Occipital lobe (tissue), 2 donors: ENCODE results near the gene SOX2. TPM values are rescaled to one million over a fixed set of nuclear protein-coding genes. Genes with fewer than 3 reads are reported as not detected.
A peak's percentile ranks its signal among the peaks of the same experiment; 100 is the strongest.

Experiments used
- DNase-seq: peaks from one replicate; lab custom pipeline; 2025; lab: John Stamatoyannopoulos, UW
- total RNA-seq: library from RNA; depleted of rRNA; stranded (reverse); fragments of >200 nt; gene quantifications from one replicate; pipeline ENCODE4 v1.2.3, GENCODE V29; 2014

The SOX2 gene
- 78.0 TPM for total RNA-seq

DNA sequence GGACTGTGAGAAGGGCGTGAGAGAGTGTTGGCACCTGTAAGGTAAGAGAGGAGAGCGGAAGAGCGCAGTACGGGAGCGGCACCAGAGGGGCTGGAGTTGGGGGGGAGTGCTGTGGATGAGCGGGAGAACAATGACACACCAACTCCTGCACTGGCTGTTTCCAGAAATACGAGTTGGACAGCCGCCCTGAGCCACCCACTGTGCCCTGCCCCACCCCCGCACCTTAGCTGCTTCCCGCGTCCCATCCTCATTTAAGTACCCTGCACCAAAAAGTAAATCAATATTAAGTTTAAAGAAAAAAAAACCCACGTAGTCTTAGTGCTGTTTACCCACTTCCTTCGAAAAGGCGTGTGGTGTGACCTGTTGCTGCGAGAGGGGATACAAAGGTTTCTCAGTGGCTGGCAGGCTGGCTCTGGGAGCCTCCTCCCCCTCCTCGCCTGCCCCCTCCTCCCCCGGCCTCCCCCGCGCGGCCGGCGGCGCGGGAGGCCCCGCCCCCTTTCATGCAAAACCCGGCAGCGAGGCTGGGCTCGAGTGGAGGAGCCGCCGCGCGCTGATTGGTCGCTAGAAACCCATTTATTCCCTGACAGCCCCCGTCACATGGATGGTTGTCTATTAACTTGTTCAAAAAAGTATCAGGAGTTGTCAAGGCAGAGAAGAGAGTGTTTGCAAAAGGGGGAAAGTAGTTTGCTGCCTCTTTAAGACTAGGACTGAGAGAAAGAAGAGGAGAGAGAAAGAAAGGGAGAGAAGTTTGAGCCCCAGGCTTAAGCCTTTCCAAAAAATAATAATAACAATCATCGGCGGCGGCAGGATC, at the start of gene SOX2:
TSS of gene SOX2 (plus strand) at position 601 of the 811 bp plus-strand sequence. CDS start 436 bp downstream, outside the sequence.
- DNase-seq: peak; percentile 80

DNA sequence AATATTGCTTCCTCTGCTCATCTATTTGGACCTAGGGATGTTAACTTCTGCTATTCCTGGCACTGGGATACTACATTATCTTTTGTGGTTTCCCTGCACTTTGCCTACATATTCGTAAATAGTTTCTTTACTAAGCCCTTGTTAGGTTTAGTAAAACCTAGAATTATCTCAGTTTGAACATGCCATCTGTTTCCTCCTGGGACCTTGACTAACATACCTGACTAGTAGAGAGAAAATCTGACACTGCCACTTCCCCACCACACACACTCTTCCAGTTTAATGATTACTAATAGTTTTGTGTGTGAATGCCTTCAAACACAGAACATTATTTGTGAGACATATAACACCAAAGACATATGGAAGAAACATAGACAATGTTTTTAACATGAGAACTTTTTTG, 28.2 kb upstream of the SOX2 start:
- DNase-seq: no peak

DNA sequence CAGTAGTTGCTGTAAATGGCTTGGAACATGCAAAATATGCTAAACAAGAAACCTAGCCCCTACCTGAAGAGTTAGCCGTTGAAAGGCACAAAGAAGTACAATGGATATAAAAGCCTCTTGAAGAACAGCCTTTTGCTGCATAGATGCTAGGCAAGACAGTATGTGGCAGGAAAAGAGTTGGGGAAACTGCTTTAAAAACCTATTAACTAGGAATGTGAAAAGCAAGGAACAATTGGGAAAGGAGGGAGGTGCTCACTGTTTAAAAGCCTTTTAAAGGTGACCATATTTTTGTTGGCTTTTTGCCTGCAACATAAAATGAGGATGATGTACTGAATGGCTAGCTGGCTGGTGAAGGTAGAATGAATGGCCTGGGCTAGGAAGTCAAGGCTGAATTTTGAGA, 24.5 kb upstream of the SOX2 start:
- no peak for DNase-seq

DNA sequence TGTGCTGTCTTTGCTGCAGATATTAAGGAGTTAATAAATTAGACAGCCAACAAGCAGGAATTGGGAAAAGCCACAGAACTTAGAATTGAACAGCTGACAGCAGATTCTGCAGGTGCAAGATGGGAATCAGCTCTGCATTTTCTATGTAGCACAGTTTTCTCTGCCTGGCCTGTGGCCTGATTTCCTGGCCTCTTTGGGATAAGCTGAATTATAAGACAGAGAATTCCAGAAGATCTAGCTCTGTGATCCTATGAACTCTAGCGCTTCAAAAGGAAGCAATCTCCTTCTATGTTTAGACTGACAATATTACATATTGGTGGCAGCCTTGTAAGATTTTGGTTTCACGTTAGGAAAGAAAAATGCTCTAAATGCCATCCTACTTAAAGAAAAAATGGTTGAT, 24.0 kb upstream of the SOX2 start:
- no peak for DNase-seq

DNA sequence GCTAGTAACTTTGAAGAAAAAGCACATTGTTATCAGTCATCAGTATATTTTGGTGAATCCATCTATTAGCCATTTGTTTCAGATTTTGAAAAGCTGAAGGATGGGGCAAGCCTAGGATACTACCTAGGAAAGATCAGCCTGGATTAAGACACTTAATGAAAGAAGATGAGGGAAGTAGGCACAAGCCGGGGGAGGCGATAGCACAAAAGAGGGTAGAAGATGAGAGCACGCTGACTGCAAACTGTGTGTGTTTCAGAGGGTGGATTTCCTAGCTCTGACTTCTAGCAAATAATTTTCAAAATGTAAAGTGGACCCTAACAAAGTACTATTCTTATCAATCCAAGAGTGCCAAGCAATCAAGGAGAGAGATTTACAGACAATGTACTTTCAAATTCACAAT, 22.2 kb upstream of the SOX2 start:
- DNase-seq: no peak

DNA sequence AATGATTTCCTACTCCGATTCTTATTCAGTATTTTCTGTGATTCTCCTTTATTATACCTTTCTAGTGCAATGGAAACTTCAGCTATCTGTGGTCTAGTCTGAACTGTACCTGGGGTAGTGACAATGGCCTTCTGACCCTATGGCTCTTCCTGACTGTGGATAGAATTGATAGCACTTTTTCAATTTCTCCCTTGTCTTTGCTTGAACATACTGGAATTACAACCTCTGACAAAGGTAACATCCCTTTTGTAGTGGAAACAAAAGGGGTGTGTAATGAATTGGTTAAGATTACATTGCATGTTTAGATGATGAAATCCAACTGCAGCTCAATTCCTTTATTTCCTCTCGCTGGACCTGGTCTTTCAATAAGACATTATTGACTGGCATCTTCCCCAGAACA, 21.0 kb upstream of the SOX2 start:
- no peak for DNase-seq

- DNase-seq: no peak
These were observed 19.8 kb upstream of the SOX2 start for GRCh38 chr3:181691901-181692300.

DNA sequence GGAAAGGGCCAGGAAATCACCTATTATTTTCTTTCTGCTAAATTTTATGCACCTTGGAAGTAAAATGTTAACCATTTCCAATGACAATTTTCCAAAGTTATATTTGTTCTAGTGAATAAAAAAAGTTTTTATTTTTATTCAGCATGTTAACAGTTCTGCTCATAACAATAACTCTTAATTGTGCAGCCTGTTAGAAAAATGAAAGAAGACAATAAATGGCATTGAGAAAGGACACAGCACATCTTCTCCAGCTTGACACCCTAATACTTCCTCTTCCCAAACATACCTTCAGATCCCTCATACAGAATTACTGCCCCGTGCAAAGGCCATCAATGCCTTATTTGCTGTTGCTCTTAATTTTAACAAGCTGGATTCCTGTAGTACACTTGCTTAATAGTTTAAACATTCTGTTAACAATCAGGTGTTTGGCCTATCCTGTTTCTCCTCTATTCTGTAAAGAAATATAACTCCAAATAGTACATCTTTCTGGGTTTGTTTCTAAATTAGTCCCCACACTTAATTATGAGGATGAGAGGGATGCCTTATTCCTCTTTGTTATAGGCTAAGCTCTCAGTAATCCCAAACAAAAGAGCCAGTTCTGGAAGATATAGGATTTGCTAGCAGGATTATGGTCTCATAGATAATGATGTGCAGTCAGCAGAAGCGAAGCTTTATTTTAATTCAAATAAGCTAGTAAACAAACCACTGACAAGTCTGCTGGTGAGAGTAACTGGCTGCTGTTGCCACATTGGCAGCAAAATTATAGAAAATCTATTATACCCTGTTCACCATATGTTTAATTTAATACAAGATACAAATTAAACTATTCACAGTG, 19.2 kb upstream of the SOX2 start:
- no peak for DNase-seq

DNA sequence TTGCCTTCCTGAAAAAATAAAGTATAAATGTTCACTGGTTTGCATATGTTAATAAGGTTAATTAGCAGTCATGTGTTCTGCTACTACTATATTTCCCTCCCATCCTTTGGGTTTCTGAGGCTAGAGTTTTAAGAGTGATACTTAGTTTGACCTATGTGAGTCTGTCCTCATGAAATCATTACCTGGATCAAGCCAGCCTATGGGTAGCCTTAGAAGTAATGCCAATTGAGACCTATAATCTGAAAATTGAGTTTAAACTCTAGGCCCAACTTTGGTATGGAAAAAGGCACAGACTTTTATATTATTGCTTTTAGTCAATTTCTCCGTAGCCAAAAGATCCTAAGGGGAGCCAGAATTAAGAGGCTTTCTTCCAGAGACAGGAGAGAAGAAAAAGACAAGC, 18.4 kb upstream of the SOX2 start:
- DNase-seq: no peak

- peak; percentile 40 for DNase-seq
These were observed 16.7 kb upstream of the SOX2 start for GRCh38 chr3:181694805-181695660.

DNA sequence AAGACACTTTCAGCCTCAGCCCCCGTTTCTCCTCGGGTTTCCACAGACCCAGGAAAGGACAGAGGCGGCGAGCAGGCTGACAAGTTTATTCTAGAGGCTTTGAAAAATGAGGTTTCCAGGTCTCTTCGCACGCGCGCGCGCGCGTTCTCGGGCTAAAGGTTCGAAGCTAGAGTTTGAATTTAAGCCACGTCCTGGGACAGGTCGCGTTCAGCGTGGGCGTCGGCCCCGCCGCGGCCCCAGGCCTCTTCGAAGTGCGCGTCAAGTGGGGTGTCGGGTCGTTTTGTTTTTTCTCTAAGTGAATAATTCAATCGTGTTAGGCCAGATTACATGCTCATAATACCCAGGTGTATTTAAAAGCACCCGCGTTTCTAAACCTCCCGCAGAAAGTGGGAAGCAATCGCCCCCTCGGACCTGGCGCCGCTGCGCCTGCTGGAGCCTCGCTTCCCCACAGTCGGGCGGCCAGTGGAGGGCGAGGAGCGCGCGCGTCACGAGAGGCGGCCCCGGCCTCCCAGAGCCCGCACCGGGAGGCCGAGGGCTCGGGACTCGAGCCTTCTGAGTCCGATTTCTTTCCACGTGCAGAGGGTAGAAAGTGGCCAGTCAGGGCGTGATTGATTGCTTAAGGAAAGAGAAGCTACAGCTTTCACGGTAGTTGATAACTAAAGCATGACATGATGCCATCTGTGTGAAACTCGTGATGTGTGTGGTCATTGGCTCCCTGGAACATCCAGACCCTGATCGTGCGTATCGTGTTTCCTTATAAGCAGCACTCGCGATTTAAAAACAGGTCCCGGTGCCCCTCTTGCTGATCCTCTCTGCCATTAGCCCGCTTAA, 15.8 kb upstream of the SOX2 start:
- no peak for DNase-seq

GRCh38 chr3:181696626-181697230, 15.0 kb upstream of the SOX2 start:
- no peak for DNase-seq

GRCh38 chr3:181698263-181698954, 13.3 kb upstream of the SOX2 start:
- DNase-seq: no peak

- DNase-seq: peak; percentile 32
These were observed 12.4 kb upstream of the SOX2 start for GRCh38 chr3:181699171-181699903.

DNA sequence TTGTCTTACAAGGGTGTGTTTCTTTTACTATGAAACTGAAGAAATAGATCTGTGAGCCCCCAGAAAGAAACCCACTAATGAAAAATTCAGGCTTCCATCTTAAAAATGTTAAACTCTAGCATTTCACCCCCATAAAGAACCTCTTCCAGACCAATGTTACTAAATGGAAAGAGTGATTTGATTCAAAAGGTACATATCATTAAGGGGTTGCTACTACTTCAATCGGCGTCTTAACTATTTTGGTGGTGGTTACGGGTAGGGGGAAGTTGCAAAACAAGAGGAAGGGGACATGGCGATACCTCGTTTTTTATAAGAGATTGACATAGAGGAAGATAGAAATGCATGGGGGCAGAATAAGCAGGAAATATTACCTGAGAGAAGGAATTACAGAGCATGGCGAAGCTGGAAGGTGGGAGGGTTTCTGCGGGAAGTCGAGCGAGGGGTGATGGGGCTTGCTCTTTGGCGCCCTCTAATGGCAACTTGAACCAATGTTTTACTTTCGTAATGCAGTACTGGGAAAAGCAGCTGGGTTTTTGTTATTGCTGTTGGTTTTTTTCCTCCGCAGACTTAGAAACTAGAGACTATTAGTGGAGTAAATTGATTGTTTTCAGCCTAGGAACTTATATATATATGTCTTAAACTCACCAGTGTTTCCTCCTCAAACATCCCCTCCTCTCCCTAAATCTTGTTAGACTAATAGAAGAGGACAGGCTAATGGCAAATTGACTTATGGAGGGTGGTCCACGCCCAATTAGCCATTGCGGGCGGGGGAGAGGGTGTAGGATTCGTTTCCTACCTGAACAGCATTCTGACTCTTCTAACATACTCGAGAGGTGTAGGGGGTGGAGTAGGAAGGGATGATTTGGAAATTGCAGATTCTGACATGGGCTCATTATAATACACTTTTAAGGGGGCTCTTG, 11.3 kb upstream of the SOX2 start:
- peak; percentile 52 for DNase-seq

GRCh38 chr3:181701096-181701495, 10.6 kb upstream of the SOX2 start:
- no peak for DNase-seq

DNA sequence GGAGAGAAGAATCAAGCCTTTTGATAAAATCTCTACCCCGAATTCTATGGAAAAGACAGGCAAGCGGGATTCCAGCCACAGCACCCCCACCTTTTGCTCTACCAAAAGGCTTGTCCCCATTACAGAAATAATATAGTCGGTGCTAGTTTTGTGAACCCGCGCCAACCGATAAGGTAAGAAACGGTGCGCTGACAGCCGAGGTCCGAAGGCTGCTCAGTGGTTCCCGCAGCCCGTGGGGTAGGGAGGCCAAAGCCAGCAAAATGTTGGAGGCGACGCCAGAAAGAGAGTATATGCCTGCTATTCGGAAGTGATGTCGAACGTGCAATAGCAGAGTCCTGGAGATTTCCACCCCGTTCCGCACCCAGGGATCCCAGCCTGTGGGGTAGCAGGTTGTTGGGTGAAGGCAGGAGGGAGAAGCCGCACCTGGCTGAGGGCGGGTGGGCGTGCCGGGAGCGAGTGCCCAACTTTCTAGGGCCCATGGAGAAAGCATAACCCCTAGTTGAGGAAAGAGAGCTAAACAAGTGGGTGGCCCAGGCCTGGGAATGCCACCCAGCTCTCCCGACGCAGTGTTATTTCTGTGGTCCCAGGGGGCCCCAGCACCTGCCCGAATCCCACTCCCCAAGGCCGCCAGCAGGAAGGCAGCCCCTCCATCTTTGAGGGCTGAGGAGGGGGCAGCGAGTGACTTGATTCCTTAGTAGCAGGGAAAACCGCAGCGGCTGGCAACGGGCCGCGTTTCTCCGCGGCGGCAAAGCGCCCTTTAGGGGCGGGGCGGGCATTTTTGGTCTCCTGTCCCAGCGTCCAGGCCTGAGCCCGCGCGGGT, 7.9 kb upstream of the SOX2 start:
- no peak for DNase-seq
